OCI-M2 (cell line): ENCODE measurements around the gene KIAA0586.
"Not testable (repeated sequence)": the region's sequence is repeated elsewhere in the genome, so short reads cannot be mapped to it uniquely, and the experiment has no call there.

Experiments
- DNase-seq: peaks from one replicate; lab custom pipeline; 2025; ENCODE audit not compliant: unreplicated experiment; lab: John Stamatoyannopoulos, UW

KIAA0586 gene

GRCh38 chr14:58463147-58463546 is 35.6 kb downstream of the KIAA0586 start:
- DNase-seq: no peak

GRCh38 chr14:58464652-58465051 is 37.1 kb downstream of the KIAA0586 start:
- DNase-seq: no peak

GRCh38 chr14:58465421-58465820 is 37.9 kb downstream of the KIAA0586 start:
- DNase-seq: no peak

- no peak for DNase-seq
Measured at GRCh38 chr14:58466459-58466858, 38.9 kb downstream of the KIAA0586 start.

- no peak for DNase-seq
Measured at GRCh38 chr14:58467575-58467974, 40.1 kb downstream of the KIAA0586 start.

GRCh38 chr14:58469309-58469708 is 41.8 kb downstream of the KIAA0586 start:
- no peak for DNase-seq

- DNase-seq: no peak
Measured at GRCh38 chr14:58476320-58476719, 48.8 kb downstream of the KIAA0586 start.

GRCh38 chr14:58477653-58478052 is 50.1 kb downstream of the KIAA0586 start:
- no peak for DNase-seq

- not testable (repeated sequence) for DNase-seq
Measured at GRCh38 chr14:58478329-58478728, 50.8 kb downstream of the KIAA0586 start.

GRCh38 chr14:58479975-58480374 is 52.5 kb downstream of the KIAA0586 start:
- no peak for DNase-seq

- DNase-seq: no peak
Measured at GRCh38 chr14:58484176-58484575, 56.7 kb downstream of the KIAA0586 start.

GRCh38 chr14:58488550-58488949 is 61.0 kb downstream of the KIAA0586 start:
- no peak for DNase-seq

- no peak for DNase-seq
Measured at GRCh38 chr14:58491593-58491992, 64.1 kb downstream of the KIAA0586 start.

- DNase-seq: no peak
Measured at GRCh38 chr14:58492044-58492443, 64.5 kb downstream of the KIAA0586 start.

GRCh38 chr14:58501214-58501816 is 73.8 kb downstream of the KIAA0586 start:
- peak; percentile 19 for DNase-seq

GRCh38 chr14:58513272-58513671 is 85.8 kb downstream of the KIAA0586 start:
- DNase-seq: no peak

- no peak for DNase-seq
Measured at GRCh38 chr14:58517592-58517991, 90.1 kb downstream of the KIAA0586 start.

- not testable (repeated sequence) for DNase-seq
Measured at GRCh38 chr14:58525691-58526090, 98.2 kb downstream of the KIAA0586 start.

GRCh38 chr14:58533446-58533845 is 105.9 kb downstream of the KIAA0586 start:
- DNase-seq: no peak

GRCh38 chr14:58535044-58535443 is 107.5 kb downstream of the KIAA0586 start:
- no peak for DNase-seq

- no peak for DNase-seq
Measured at GRCh38 chr14:58537004-58537403, 109.5 kb downstream of the KIAA0586 start.

- DNase-seq: no peak
Measured at GRCh38 chr14:58540749-58541632, 113.5 kb downstream of the KIAA0586 start.
